ENCODE data around the gene GGA2.

DNA sequence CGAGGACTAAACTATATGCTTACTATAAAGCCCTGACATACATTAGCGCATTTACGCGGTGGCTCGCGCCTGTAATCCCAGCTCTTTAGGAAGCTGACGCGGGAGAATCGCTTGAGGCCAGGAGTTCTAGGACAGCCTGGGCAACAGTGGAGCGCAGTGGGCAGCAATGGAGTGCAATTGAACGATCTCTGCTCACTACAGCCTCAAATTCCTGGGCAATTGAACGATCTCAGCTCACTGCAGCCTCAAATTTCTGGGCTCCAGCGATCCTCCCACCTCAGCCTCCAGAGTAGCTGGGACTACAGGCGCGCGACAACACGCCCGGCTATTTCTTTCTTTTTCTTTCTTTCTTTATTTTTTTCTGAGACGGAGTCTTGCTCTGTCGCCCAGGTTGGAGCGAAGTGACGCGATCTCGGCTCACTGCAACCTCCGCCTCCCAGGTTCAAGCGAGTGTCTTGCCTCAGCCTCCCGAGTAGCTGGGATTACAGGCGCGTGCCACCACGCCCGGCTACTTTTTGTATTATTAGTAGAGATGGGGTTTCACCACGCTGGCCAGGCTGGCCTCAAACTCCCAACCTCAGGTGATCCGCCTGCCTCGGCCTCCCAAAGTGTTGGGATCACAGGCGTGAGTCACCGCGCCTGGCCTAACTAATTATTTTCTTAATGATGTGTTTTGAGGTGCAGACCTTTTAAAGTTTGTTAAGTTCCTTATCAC is 56.8 kb downstream of the GGA2 start:
- TF ChIP-seq SIN3A (IDR thresholded peaks at IDR 0.05; ENCODE audit: borderline replicate concordance, insufficient read depth, low read length) (no peak), TAF1 (IDR thresholded peaks at IDR 0.05; ENCODE audit: borderline replicate concordance, insufficient read depth, low read length) (no peak), POLR2AphosphoS5 (IDR thresholded peaks at IDR 0.05; ENCODE audit: low read depth, low read length) (no peak), FOXP2 (optimal IDR thresholded peaks at IDR 0.05; ENCODE audit: borderline replicate concordance, extremely low read depth, extremely low read length, insufficient read depth) (no peak)
- TF ChIP-seq, protein P1, sequence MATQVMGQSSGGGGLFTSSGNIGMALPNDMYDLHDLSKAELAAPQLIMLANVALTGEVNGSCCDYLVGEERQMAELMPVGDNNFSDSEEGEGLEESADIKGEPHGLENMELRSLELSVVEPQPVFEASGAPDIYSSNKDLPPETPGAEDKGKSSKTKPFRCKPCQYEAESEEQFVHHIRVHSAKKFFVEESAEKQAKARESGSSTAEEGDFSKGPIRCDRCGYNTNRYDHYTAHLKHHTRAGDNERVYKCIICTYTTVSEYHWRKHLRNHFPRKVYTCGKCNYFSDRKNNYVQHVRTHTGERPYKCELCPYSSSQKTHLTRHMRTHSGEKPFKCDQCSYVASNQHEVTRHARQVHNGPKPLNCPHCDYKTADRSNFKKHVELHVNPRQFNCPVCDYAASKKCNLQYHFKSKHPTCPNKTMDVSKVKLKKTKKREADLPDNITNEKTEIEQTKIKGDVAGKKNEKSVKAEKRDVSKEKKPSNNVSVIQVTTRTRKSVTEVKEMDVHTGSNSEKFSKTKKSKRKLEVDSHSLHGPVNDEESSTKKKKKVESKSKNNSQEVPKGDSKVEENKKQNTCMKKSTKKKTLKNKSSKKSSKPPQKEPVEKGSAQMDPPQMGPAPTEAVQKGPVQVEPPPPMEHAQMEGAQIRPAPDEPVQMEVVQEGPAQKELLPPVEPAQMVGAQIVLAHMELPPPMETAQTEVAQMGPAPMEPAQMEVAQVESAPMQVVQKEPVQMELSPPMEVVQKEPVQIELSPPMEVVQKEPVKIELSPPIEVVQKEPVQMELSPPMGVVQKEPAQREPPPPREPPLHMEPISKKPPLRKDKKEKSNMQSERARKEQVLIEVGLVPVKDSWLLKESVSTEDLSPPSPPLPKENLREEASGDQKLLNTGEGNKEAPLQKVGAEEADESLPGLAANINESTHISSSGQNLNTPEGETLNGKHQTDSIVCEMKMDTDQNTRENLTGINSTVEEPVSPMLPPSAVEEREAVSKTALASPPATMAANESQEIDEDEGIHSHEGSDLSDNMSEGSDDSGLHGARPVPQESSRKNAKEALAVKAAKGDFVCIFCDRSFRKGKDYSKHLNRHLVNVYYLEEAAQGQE (IDR thresholded peaks at IDR 0.05; ENCODE audit: insufficient read depth in 1 of 2, low read depth in 2 of 2, low read length in 2 of 2) = no peak
